A549 treated with GW870086 at 1 μM for 4 hours (cell line): ENCODE measurements around the gene FBXW9. TPM values are rescaled to one million over a fixed set of nuclear protein-coding genes. Genes with fewer than 3 reads are reported as not detected.

Source experiments
- total RNA-seq: library from RNA; stranded (reverse); fragments of 200-300 nt; extraction: Qiagen RNA extraction; gene quantifications from 5 replicates; pipeline ENCODE4 v1.2.3, GENCODE V29; 2022; ENCODE audit warnings: low read depth

FBXW9 gene
- total RNA-seq: 9.5 to 13.2 TPM (median 12.2 TPM) in 5 replicates

DNA sequence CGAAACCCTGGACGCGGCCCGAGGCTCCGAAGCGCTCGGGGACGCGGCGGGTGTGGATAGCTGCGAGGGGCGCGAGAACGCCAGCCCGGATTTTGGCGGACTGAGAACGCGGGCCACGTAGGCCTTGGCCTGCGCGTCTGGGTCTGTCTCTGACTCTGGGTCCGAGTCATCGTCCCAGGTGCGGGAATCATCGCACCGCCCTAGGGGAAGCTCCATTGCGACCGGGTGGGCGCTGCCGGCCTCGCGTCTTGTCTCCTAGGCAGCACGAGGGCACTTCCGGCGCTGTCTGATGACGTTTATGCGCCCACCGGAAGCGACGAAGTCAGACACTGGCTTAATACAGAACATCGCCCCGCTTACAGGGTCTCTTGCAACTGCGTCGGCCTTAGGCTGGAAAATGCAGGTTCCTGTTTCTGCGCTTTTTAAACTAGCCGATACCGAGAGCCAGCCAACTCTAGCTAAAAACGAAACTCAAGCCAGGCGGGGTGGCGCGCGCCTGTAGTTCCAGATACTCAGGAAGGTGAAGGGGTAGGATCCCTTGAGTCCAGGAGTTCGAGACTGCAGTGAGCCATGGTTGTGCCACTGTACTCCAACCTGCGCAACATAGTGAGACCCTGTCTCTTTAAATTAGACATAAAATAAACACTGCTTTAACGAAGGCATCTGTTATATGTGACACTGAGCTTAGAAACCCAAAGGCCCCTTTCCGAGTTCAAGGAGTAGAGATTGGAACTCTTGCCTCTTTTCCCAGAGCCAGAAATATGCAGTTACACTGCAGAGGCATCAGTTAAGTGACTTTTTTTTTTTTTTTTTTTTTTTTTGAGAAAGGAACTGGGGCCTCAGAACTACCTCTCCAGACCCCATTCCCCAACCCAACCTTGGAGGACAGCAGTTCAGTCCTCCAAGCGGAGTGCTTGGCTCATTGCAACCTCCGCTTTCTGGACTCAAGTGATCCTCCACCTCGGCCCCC, at the start of gene FBXW9:
Gene FBXW9, minus strand, starts transcription at position 266 of the 970 bp plus-strand sequence. Its CDS starts 50 bp downstream, at position 216.

GRCh38 chr19:12736995-12737834, 40.8 kb upstream of the FBXW9 start, which contains the start of gene GET3:
GET3 (plus strand) TSS chr19:12737497; CDS start chr19:12737506, 9 bp downstream.

GRCh38 chr19:12723641-12724426, 27.4 kb upstream of the FBXW9 start, which contains the start of gene TNPO2:
TNPO2 (minus strand) TSS chr19:12723932; CDS start chr19:12720977, 2,955 bp downstream.

DNA sequence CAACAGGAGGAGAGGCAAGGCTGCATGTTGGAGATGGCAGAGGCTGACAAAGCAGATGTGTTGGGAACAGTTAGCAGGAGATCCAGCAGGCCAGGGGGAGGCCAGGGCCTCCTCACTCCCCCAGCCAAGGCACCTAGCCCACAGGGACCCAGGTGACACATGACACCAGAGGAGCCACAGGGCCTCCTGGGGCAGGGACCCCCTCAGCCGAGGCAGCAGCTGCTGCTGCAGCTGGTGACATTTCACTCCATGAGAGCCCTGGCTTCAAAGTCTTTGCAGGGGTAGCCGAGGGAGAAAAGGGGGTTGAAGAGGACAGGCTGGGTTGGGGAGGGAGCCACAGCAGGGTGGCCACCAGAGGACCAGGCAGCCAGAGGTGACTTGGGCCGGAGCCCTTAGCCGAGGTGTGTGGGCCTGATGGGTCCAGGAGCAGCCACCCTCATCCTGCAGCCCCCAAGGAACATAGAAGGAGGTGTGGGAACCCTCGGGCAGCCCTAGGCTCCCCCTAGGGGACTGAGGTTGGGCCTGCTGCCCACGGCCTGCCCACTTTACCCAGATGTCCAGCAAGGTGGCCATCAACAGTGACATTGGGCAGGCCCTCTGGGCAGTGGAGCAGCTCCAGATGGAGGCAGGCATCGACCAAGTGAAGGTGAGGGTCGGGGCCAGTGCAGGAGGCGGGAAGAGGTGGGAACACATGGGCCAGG, 8.8 kb downstream of the FBXW9 start, which contains the start of gene GNG14:
Gene GNG14, plus strand, starts transcription at position 503 of the 701 bp plus-strand sequence. Its CDS starts 51 bp downstream, at position 554.

DNA sequence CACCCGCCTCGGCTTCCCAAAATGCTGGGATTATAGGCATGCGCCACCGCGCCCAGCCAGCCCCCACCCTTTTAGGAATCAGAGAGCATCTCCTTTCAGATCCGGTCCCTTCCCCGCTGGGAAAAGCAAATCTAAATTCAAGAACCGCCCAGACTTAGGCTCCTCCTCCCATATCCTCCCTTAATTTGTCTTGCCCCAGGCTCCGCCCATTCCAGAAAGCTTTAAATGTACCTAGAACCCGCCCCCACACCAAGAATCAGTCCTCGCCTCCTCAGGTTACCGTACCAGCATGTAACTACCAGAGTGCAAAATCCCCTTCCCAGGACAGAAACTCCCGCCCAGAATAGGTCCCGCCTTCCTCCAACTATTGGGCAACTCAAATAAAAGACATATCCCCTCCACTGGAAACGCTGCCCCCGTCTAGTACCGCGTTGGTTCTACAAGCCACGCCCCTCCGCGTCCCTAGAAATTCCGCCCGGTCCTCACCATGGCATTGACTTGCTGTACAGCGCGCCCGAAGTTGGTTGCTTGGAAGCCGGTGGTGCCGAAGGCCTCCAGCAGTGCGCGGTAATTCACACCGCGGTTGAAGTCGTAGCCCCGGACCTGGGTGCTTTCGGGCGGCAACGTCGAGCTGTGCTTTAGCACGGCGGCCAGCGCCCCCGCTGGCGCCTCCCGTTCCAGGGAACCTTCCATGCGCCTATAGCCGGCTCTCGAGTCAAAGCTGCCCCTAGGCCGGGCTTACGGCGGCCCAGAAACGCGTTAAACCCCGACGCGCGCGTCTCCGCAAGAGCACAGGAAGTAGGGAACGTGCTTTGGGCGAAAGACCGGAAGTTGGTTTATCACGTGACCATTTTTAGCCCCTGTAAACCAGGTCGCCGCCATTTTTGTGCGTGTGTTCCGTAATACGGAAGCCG, 15.1 kb downstream of the FBXW9 start, which contains the start of gene DHPS:
Gene DHPS, minus strand, starts transcription at position 807 of the 914 bp plus-strand sequence. Its CDS starts 114 bp downstream, at position 693.

GRCh38 chr19:12666265-12667048, 30.0 kb downstream of the FBXW9 start, which contains the start of the genes MAN2B1 and WDR83:
MAN2B1 (minus strand) TSS chr19:12666742; CDS start chr19:12666701, 41 bp downstream.
WDR83 (plus strand) TSS chr19:12666807; CDS start chr19:12669791, 2,984 bp downstream.

Other genes starting within 250 kb of the FBXW9 start
- gene ZNF709, start 211.8 kb downstream of the FBXW9 start, total RNA-seq: 0.40 TPM in 1 of 5 replicates, not detected in the others
- gene ZNF564, start 145.1 kb downstream of the FBXW9 start, total RNA-seq: 1.1 to 2.9 TPM (median 2.0 TPM) in 5 replicates
- gene ZNF490, start 85.8 kb downstream of the FBXW9 start, total RNA-seq: 0.62 to 1.3 TPM (median 0.79 TPM) in 4 of 5 replicates, not detected in the other
- 3.3 to 6.1 TPM (median 5.5 TPM) in 5 replicates for gene ZNF791, start 85.7 kb downstream of the FBXW9 start, total RNA-seq
- 16.3 to 23.1 TPM (median 20.7 TPM) in 5 replicates for gene MAN2B1, start 29.9 kb downstream of the FBXW9 start, total RNA-seq
- 8.1 to 11.1 TPM (median 10.0 TPM) in 5 replicates for gene WDR83, start 29.8 kb downstream of the FBXW9 start, total RNA-seq
- gene DHPS, start 14.8 kb downstream of the FBXW9 start, total RNA-seq: 41.0 to 49.8 TPM (median 46.5 TPM) in 5 replicates
- gene GNG14, start 8.6 kb downstream of the FBXW9 start, total RNA-seq: not detected in 5 replicates
- gene TNPO2, start 27.3 kb upstream of the FBXW9 start, total RNA-seq: 25.3 to 34.1 TPM (median 31.2 TPM) in 5 replicates
- gene TRIR, start 38.1 kb upstream of the FBXW9 start, total RNA-seq: 169 to 203 TPM (median 185 TPM) in 5 replicates
- 69.5 to 100 TPM (median 92.3 TPM) in 5 replicates for gene GET3, start 40.9 kb upstream of the FBXW9 start, total RNA-seq
- gene BEST2, start 55.2 kb upstream of the FBXW9 start, total RNA-seq: 0.10 to 0.26 TPM (median 0.22 TPM) in 5 replicates
- gene HOOK2, start 78.9 kb upstream of the FBXW9 start, total RNA-seq: 9.9 to 11.6 TPM (median 10.9 TPM) in 5 replicates
- gene JUNB, start 94.9 kb upstream of the FBXW9 start, total RNA-seq: 121 to 193 TPM (median 166 TPM) in 5 replicates
- 0.40 to 1.1 TPM (median 0.49 TPM) in 5 replicates for gene PRDX2, start 105.2 kb upstream of the FBXW9 start, total RNA-seq
- 7.3 to 16.4 TPM (median 14.3 TPM) in 4 of 5 replicates, not detected in the other for gene THSD8, start 105.4 kb upstream of the FBXW9 start, total RNA-seq
- 34.0 to 49.5 TPM (median 45.5 TPM) in 5 replicates for gene RNASEH2A, start 110.0 kb upstream of the FBXW9 start, total RNA-seq
- 0.15 to 0.56 TPM (median 0.38 TPM) in 4 of 5 replicates, not detected in the other for gene RTBDN, start 137.9 kb upstream of the FBXW9 start, total RNA-seq
- gene MAST1, start 141.9 kb upstream of the FBXW9 start, total RNA-seq: 0.89 to 3.0 TPM (median 2.4 TPM) in 5 replicates
- gene DNASE2, start 184.8 kb upstream of the FBXW9 start, total RNA-seq: 24.2 to 32.6 TPM (median 30.6 TPM) in 5 replicates
- not detected in 5 replicates for gene KLF1, start 190.6 kb upstream of the FBXW9 start, total RNA-seq
- gene GCDH, start 194.5 kb upstream of the FBXW9 start, total RNA-seq: 8.2 to 10.8 TPM (median 8.9 TPM) in 5 replicates
- 0.31 to 0.72 TPM (median 0.46 TPM) in 5 replicates for gene SYCE2, start 222.7 kb upstream of the FBXW9 start, total RNA-seq
- gene FARSA, start 237.1 kb upstream of the FBXW9 start, total RNA-seq: 66.1 to 75.6 TPM (median 72.9 TPM) in 5 replicates
- gene CALR, start 242.0 kb upstream of the FBXW9 start, total RNA-seq: 499 to 569 TPM (median 524 TPM) in 5 replicates
- 67.4 to 79.0 TPM (median 77.0 TPM) in 5 replicates for gene RAD23A, start 249.2 kb upstream of the FBXW9 start, total RNA-seq